GM12864 (cell line): Measurements from ENCODE around the gene RENBP.
"Not testable (repeated sequence)": the region's sequence is repeated elsewhere in the genome, so short reads cannot be mapped to it uniquely, and the experiment has no call there.

Source experiments
- DNase-seq: peaks from one replicate; pipeline ENCODE4 v3.0.0-alpha.2; 2011; ENCODE audit warnings: low read depth
- H3K4me3 ChIP-seq: 2 replicates; pipeline ENCODE4 v1.5.1; 2011; ENCODE audit warnings: mild to moderate bottlenecking, low read depth, low read length, control low read depth
- CTCF ChIP-seq: IDR thresholded peaks from 2 replicates; pipeline ENCODE4 v1.5.1; 2011; ENCODE audit warnings: low read depth, mild to moderate bottlenecking, moderate library complexity, low read length, control low read depth, inconsistent platforms; ENCODE audit errors: missing control alignments

The RENBP gene

GRCh38 chrX:153988493-153988892 lies 44.0 kb upstream of the RENBP start:
- no peak for TF ChIP-seq CTCF
- DNase-seq = no peak
- H3K4me3 ChIP-seq = no peak overlapping the region

- no peak for DNase-seq
- TF ChIP-seq CTCF = no peak
- peak overlapping the region; percentile 33 for H3K4me3 ChIP-seq
Measured at GRCh38 chrX:153984351-153985178, 40.1 kb upstream of the RENBP start.

GRCh38 chrX:153983321-153983801 lies 38.9 kb upstream of the RENBP start:
- no peak for TF ChIP-seq CTCF
- no peak for DNase-seq
- H3K4me3 ChIP-seq = no peak overlapping the region

- DNase-seq = no peak
- H3K4me3 ChIP-seq = no peak overlapping the region
- TF ChIP-seq CTCF = no peak
Measured at GRCh38 chrX:153981771-153982533, 37.5 kb upstream of the RENBP start.

DNA sequence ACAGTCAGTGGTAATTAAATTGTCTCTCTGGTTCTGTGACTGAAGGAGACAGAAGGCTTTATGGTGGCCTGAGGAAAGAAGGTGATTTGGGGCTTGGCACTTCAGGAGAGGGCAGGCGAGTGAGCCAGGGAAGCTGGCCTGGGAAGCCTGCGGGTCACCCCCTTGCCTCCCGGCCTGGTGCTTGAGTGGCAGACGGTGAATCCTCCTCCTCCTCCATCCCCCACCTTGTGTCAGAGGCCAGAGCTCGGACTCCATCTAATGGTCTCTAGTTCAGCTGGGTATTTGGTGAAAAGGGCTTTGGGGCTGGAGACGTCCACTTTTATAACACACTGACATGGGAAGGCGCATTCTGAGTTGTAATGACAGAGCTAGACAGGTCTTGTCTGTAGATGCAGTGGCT lies 36.8 kb upstream of the RENBP start:
- no peak overlapping the region for H3K4me3 ChIP-seq
- TF ChIP-seq CTCF = no peak
- DNase-seq = no peak

DNA sequence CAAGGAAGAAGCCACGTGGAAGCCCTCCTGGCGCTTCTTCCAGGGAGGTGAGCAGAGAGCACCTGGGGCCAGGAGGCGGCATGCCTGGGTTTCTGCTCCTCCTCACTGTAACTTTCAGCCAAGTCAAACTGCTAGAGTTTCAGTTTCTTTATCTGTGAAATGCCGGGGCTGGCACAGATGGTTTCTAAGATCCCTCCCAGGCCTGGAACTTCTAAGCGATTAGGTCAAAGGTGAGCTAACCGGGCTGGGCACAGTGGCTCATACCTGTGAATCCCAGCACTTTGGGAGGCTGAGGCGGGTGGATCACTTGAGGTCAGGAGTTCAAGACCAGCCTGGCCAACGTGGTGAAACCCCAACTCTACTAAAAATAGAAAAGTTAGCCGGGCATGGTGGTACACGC lies 36.0 kb upstream of the RENBP start:
- H3K4me3 ChIP-seq, DNase-seq: not testable (repeated sequence)

- no peak for TF ChIP-seq CTCF
- H3K4me3 ChIP-seq = no peak overlapping the region
- no peak for DNase-seq
Measured at GRCh38 chrX:153974726-153975286, 30.4 kb upstream of the RENBP start.
